ENCODE measurements around the gene ADAMTS8.

DNA sequence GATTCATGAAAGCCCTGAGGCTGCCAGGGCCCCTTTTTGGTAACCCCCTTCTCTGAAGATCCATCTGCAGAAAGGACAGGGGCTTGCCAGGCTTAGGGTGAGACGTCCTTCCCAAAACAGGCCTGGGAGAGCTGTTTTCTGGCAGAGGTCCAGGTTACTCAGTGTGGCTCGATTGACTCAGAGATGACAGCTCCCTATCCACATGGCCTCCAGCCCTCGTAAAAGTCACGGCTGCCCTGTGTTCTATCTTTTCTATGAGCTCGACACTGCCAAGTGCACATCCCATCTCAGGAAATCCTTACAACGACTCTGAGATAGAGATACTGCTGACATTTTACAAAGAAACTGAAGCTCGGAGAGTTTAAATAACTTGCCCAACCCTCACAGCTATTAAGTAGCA lies 20.4 kb downstream of the ADAMTS8 start:
- TF ChIP-seq REST (IDR thresholded peaks at IDR 0.05; ENCODE audit: insufficient read depth in 1 of 2, low read depth in 2 of 2, low read length in 2 of 2), result no peak
- TF ChIP-seq POLR2AphosphoS5 (IDR thresholded peaks at IDR 0.05; ENCODE audit: low read depth, low read length), result no peak

Data from PFSK-1 (cell line).